ENCODE data around the gene PRH1.

Gene PRH1

DNA sequence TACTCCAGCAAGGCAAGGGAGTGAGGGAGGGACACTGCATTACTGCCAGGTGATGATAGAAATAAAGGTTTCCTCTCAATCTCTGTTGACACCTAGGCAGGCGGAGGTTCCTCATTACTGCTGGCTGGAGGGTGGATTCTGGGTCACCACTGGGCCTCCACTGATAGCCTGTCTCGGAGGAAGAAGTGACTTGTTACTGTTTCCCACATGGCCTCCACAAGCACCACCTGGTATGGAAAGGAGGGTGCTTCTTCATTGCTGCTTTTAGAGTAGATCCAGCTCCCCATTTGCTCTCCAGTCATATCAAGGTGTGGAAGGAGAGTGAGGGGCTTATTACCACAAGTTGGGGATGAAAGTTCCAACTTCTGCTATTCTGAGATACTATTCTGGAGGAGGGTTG is 41.2 kb downstream of the PRH1 start:
- Histone ChIP-seq H3K27me3 (ENCODE audit: control insufficient read depth, insufficient read depth, low read length) (no peaks in the 10 kb centered on the region), H3K9me3 (ENCODE audit: control insufficient read depth, insufficient read depth, low read length) (no peaks in the 10 kb centered on the region), H3K4me1 (ENCODE audit: control insufficient read depth, insufficient read depth, low read length) (peaks cover 13% of the 10 kb centered on the region), H3K4me3 (ENCODE audit: low read depth, low read length) (no peak overlapping the region), H3K36me3 (ENCODE audit: control insufficient read depth, insufficient read depth, low read length) (no peaks in the 10 kb centered on the region), H3K27ac (ENCODE audit: low read depth, low read length) (no peak overlapping the region), H3K9ac (ENCODE audit: low read depth, low read length) (no peak overlapping the region)

DNA sequence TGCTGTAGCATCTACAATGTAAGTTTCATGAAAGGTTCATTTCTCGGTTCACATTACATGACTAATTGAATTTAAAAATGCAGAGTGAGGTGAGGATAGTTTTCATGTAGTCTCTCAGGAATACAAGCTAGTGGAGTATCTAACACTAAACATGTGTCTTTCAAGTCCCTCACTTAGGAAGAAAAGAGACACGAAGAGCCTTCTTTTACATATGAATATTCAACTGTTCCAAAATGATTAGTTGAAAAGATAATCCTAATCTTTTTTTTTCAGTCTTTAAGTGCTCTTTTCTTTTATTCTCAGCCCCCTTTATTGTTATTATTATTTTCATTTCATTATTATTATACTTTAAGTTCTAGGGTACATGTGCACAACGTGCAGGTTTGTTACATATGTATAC is 45.6 kb downstream of the PRH1 start:
- Histone ChIP-seq H3K36me3 (ENCODE audit: control insufficient read depth, insufficient read depth, low read length) (no peaks in the 10 kb centered on the region), H3K27me3 (ENCODE audit: control insufficient read depth, insufficient read depth, low read length) (no peaks in the 10 kb centered on the region), H3K4me1 (ENCODE audit: control insufficient read depth, insufficient read depth, low read length) (peaks cover 7% of the 10 kb centered on the region)

More for the DNA sequence above, 45.6 kb downstream of the PRH1 start:
- no peak overlapping the region for H3K9ac ChIP-seq (ENCODE audit: low read depth, low read length)
- no peak overlapping the region for H3K27ac ChIP-seq (ENCODE audit: low read depth, low read length)
- H3K4me3 ChIP-seq (ENCODE audit: low read depth, low read length), result no peak overlapping the region
- no peaks in the 10 kb centered on the region for H3K9me3 ChIP-seq (ENCODE audit: control insufficient read depth, insufficient read depth, low read length)

Data from HUES48 (cell line).